Mucosa of descending colon (tissue), 3 donors: Measurements from ENCODE around the gene CTDSP1. TPM values are rescaled to one million over a fixed set of nuclear protein-coding genes. Genes with fewer than 3 reads are reported as not detected.

Source experiments
- ATAC-seq: fragments of 200-7000 bp; cut with Tn5 transposase; one replicate; pipeline ENCODE4 v1.9.1; 2020; ENCODE audit warnings: mild to moderate bottlenecking, moderate library complexity
- DNase-seq, 3 donors: peaks; one replicate each; pipeline ENCODE4 v3.0.0-alpha.2; 2020
- H3K36me3 ChIP-seq: fragments of 200-600 bp; one replicate; pipeline ENCODE4 v1.8.0; 2021; ENCODE audit warnings: low read depth, mild to moderate bottlenecking
- H3K4me1 ChIP-seq: fragments of 200-600 bp; one replicate; pipeline ENCODE4 v1.8.0; 2021; ENCODE audit warnings: low read depth, mild to moderate bottlenecking
- H3K4me3 ChIP-seq: fragments of 200-600 bp; one replicate; pipeline ENCODE4 v1.8.0; 2021; ENCODE audit warnings: mild to moderate bottlenecking
- H3K9me3 ChIP-seq: fragments of 200-600 bp; one replicate; pipeline ENCODE4 v1.8.0; 2021; ENCODE audit warnings: mild to moderate bottlenecking
- intact Hi-C, 2 donors: fragments of 100-400 bp; cut with DNase I in 1 of 2; cut with micrococcal nuclease in 1 of 2; formaldehyde crosslinking; loops; one replicate each; pipeline versions ENCODE4 v1.11.0 to v1.11.1; 2022; cut with DNase I, micrococcal nuclease
- total RNA-seq, 3 donors: library from RNA; stranded (reverse); fragmentation: NEBNext Ultra II Directional in 2 of 3; extraction: Animal tissue kit (Norgen Biotek cat#: 25700) in 2 of 3; gene quantifications; one replicate each; pipeline versions ENCODE4 v1.2.1 to v1.2.4, GENCODE V29; 2021 to 2023
- TF ChIP-seq, protein P1 (sequence below): fragments of 200-600 bp; IDR thresholded peaks from one replicate; pipeline ENCODE4 v1.8.0; 2022; ENCODE audit warnings: antibody characterized with exemption, mild to moderate bottlenecking
- donor health status: DM: no; HTN: no; CAD: no; lungs with moderate emphysema.
- donor health status: DM: no; HTN: no; CAD: no.
- donor health status: DM: no; HTN: yes; CAD: no.

Gene CTDSP1
- total RNA-seq, 3 donors from 2014 or later, result 142 to 221 (median 165) TPM

DNA sequence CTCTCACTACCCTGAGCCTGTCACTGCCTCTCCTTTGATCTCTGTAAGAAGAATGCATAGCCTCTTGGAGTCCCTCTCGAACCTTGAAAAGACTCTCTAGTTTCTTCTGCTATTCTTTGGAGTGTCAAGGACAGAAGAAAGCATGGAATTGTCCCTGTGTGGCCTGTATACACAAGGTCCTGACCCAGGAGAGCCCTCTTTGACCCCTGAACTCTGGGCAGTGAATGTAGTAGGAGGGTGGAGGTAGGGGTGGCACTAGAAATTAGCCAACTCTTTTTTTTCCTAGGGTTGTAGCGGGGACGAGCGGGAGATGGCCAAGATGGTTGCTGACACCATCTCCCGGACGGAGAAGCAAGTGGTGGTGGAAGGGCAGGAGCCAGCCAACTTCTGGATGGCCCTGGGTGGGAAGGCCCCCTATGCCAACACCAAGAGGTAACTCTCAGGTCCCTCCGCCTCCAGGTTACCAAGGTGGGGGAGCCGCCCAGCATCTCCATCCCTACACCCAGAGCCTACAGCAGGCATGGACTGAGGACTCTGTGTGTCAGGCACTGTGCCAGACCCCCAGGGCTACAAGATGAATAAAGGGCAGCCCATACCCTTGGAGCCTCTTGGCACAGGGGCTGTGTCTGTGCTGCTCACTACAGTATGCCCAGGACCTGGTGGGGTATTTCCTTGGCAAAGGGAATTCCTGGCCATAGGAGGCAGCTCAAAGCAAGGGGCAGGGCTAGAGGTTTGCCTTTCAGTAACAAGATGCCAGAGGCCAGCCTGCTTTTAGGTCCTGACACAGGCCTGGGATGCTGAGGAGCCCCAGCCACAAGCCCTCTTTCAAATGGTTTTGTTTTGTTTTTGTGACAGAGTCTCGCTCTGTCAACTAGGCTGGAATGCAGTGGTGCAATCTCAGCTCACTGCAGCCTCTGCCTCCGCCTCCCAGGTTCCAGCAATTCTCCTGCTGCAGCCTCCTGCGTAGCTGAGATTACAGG is 35.6 kb downstream of the CTDSP1 start:
- DNase-seq, result peak in 1 of 3 donors; percentile 15
- no peak for ATAC-seq

DNA sequence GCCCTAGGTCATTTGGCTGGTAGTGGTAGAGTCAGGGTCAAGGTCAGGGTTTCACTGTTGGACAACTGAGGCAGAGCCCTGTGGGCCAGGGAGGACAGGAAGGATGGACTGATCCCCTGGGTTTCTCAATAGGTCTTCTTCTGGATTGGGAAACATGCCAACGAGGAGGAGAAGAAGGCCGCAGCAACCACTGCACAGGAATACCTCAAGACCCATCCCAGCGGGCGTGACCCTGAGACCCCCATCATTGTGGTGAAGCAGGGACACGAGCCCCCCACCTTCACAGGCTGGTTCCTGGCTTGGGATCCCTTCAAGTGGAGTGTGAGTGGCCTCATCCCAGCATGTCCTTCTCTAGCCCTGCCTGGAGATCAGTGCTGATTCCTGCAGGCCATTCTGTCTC is 37.3 kb downstream of the CTDSP1 start:
- no peak for ATAC-seq
- Histone ChIP-seq H3K36me3 (peaks cover 9% of the 10 kb centered on the region), H3K9me3 (no peaks in the 10 kb centered on the region), H3K4me3 (no peak overlapping the region), H3K4me1 (no peaks in the 10 kb centered on the region)
- TF ChIP-seq, protein P1, sequence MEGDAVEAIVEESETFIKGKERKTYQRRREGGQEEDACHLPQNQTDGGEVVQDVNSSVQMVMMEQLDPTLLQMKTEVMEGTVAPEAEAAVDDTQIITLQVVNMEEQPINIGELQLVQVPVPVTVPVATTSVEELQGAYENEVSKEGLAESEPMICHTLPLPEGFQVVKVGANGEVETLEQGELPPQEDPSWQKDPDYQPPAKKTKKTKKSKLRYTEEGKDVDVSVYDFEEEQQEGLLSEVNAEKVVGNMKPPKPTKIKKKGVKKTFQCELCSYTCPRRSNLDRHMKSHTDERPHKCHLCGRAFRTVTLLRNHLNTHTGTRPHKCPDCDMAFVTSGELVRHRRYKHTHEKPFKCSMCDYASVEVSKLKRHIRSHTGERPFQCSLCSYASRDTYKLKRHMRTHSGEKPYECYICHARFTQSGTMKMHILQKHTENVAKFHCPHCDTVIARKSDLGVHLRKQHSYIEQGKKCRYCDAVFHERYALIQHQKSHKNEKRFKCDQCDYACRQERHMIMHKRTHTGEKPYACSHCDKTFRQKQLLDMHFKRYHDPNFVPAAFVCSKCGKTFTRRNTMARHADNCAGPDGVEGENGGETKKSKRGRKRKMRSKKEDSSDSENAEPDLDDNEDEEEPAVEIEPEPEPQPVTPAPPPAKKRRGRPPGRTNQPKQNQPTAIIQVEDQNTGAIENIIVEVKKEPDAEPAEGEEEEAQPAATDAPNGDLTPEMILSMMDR, result no peak
- intact Hi-C loops, result no loop called here
- DNase-seq, result peak in 1 of 3 donors; percentile 9

More for the DNA sequence above, 35.6 kb downstream of the CTDSP1 start:
- TF ChIP-seq, protein P1, result no peak
- intact Hi-C loops, result no loop called here
- Histone ChIP-seq H3K9me3 (no peaks in the 10 kb centered on the region), H3K36me3 (peaks cover 9% of the 10 kb centered on the region), H3K4me1 (no peaks in the 10 kb centered on the region), H3K4me3 (no peak overlapping the region)

DNA sequence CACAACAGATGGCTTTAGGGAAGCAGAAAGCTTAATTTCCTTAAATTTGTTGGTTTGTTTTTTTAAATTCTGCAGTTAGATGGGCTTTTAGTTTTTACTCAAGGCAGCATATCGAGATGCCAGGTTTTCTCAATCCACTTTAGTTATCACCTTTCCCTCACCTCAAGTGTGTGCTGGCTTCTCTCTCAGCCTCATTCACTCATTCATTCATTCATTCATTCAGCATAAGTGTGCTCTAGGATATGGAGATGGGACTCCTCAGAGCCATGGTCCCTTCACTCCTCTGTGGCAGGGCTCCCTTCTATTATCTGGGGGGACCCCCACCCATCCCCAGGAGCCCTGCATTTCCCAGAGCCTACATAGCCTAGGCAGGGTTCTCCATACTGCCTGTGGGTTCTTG is 38.3 kb downstream of the CTDSP1 start:
- Histone ChIP-seq H3K9me3 (no peaks in the 10 kb centered on the region), H3K36me3 (peaks cover 9% of the 10 kb centered on the region), H3K4me1 (no peaks in the 10 kb centered on the region), H3K4me3 (no peak overlapping the region)
- TF ChIP-seq, protein P1, result no peak
- ATAC-seq (no peak), DNase-seq (peak in 1 of 3 donors; percentile 8)
- intact Hi-C loops, result no loop called here

DNA sequence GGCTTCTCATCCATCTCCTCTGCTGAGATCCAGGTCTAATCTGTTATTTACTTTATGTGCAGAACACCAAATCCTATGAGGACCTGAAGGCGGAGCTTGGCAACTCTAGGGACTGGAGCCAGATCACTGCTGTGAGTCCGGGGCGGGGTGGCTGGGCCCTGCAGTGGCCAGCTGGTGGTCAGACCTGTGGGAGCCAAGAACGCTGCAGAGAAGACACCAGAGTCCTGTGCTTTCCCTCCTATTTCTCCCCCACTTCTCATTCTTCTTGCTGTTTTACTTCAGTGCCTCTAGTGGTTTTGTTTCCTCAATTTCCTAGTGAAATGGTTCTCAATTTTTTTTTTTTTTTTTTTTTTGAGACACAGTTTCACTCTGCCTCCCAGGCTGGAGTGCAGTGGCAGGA is 38.9 kb downstream of the CTDSP1 start:
- ATAC-seq (peak; percentile 28), DNase-seq (peak in 2 of 3 donors; percentile 37 to 41)
- Histone ChIP-seq H3K36me3 (peaks cover 9% of the 10 kb centered on the region), H3K9me3 (no peaks in the 10 kb centered on the region), H3K4me3 (no peak overlapping the region), H3K4me1 (no peaks in the 10 kb centered on the region)
- TF ChIP-seq, protein P1, result no peak
- intact Hi-C loops, result no loop called here

DNA sequence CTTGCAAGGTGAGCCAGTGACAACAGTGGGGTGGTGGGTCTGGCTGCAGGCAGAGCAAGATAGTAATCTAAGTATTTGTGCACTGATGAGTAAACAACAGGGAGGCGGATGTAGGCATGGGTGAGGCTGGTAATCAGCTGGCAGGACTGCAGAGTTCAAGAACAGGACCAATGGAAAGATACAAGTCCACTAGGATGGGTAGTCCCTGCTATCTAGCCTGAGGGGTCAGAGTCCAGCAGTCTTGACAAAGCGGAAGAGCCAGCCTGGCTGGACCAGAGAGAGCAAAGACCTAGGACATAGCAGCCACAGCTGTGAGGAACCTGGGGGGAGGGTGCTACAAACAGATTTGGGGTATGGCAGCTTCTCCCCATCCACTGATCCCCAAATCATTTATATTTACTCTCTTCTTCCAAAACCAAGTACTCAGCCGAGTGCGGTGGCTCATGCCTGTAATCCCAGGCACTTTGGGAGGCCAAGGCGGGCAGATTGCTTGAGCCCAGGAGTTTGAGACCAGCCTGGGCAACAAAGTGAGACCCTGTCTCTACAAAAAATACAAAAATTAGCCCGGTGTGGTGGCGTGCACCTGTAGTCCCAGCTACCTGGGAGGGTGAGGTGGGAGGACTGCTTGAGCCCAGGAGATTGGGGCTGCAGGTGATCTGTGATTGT is 45.2 kb downstream of the CTDSP1 start:
- TF ChIP-seq, protein P1, result no peak
- intact Hi-C loops, result no loop called here
- H3K9me3 ChIP-seq, result no peaks in the 10 kb centered on the region
- ATAC-seq, result peak; percentile 96
- DNase-seq, result peak in 2 of 3 donors; percentile 64 to 79
- H3K36me3 ChIP-seq, result no peaks in the 10 kb centered on the region
- H3K4me1 ChIP-seq, result peaks cover 23% of the 10 kb centered on the region
- H3K4me3 ChIP-seq, result no peak overlapping the region
